Testis (tissue), 2 donors: ENCODE measurements around the gene PTPRN2.

Source experiments
- POLR2A ChIP-seq: fragments of 450-650 bp; IDR thresholded peaks from one replicate; pipeline ENCODE4 v1.6.1; 2017; ENCODE audit warnings: antibody characterized with exemption, mild to moderate bottlenecking, moderate library complexity
- TF ChIP-seq, protein P1 (sequence below), 3 experiments: fragments of 450-650 bp in 2 of 3; fragments of 200-600 bp in 1 of 3; sonication (generic) in 1 of 3; IDR thresholded peaks; one replicate each; pipeline ENCODE4 v1.5.1; 2016 to 2019; ENCODE audit warnings: antibody characterized with exemption in 3 of 3, mild to moderate bottlenecking in 2 of 3, moderate library complexity in 1 of 3

DNA sequence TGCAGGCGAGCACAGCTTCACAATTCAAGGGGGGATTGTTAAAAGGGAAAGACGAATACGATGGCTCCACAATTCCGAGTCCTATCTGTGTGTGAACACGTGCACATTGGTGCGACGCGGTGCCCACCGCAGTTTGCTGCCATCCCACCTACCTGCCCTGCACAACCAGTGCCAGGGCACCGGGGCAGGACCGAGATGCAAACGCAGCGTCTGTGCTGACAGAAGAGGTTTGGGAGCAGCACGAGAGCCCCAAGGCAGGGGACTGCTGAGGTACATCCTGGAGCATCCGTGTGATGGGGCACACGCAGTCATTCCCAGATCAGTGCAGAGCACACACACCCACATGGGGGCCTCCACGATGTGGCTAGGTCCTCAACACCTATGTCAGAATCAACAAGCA, 1029.6 kb downstream of the PTPRN2 start:
- TF ChIP-seq, protein P1, sequence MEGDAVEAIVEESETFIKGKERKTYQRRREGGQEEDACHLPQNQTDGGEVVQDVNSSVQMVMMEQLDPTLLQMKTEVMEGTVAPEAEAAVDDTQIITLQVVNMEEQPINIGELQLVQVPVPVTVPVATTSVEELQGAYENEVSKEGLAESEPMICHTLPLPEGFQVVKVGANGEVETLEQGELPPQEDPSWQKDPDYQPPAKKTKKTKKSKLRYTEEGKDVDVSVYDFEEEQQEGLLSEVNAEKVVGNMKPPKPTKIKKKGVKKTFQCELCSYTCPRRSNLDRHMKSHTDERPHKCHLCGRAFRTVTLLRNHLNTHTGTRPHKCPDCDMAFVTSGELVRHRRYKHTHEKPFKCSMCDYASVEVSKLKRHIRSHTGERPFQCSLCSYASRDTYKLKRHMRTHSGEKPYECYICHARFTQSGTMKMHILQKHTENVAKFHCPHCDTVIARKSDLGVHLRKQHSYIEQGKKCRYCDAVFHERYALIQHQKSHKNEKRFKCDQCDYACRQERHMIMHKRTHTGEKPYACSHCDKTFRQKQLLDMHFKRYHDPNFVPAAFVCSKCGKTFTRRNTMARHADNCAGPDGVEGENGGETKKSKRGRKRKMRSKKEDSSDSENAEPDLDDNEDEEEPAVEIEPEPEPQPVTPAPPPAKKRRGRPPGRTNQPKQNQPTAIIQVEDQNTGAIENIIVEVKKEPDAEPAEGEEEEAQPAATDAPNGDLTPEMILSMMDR (IDR thresholded peaks at IDR 0.05): no peak
- no peak for TF ChIP-seq POLR2A
